Measurements from ENCODE around the gene AMPD2. TPM values are rescaled to one million over a fixed set of nuclear protein-coding genes. Genes with fewer than 3 reads are reported as not detected.

The AMPD2 gene
- total and polyA plus RNA-seq, 2 donors (not counting 3 experiments of a cell fraction or from before 2014, with no cell fraction given), result 69.4 TPM

- CTCF ChIA-PET, result interaction anchor here (1.5 to 15.2 kb wide), 7 partner anchors 15 to 138 kb away, joined by 4 to 565 read pairs (median 8); partner anchors contain the start of genes GNAI3 and GSTM1
- dilution Hi-C loops (cut with MboI; ENCODE audit: extremely low pct_ligation_motif_present, low sequenced_read_pairs), result no loop called here
- no peak overlapping the region for H3K27ac ChIP-seq (ENCODE audit: insufficient read depth, low read depth, low read length)
Measured at GRCh38 chr1:109634771-109635750, 15.4 kb downstream of the AMPD2 start.

More at GRCh38 chr1:109634771-109635750, 15.4 kb downstream of the AMPD2 start:
- Histone ChIP-seq H2AFZ (ENCODE audit: low read depth, low read length) (no peak overlapping the region), H3K9me1 (replicated peaks; ENCODE audit: control insufficient read depth, extremely low read depth, insufficient read depth, low read length) (no peaks in the 10 kb centered on the region), H3K4me1 (ENCODE audit: control insufficient read depth, extremely low read depth, insufficient read depth, low read length) (no peaks in the 10 kb centered on the region), H4K20me1 (replicated peaks; ENCODE audit: control insufficient read depth, extremely low read depth, insufficient read depth, low read length) (no peaks in the 10 kb centered on the region), H3K36me3 (ENCODE audit: control insufficient read depth in 2 of 2, extremely low read depth in 1 of 2, insufficient read depth in 2 of 2, low read length in 2 of 2) (peaks cover 9 to 16% of the 10 kb centered on the region in 2 experiments), H3K79me2 (ENCODE audit: control insufficient read depth, insufficient read depth, low read length) (no peaks in the 10 kb centered on the region), H3K4me3 (replicated peaks in 1 of 3; ENCODE audit: insufficient read depth in 1 of 3, low read depth in 1 of 3, low read length in 3 of 3) (no peak overlapping the region), H3K9me3 (replicated peaks; ENCODE audit: control insufficient read depth, insufficient read depth, low read length) (no peaks in the 10 kb centered on the region), H3K4me2 (ENCODE audit: insufficient read depth, low read length) (no peak overlapping the region), H3K27me3 (ENCODE audit: control insufficient read depth in 2 of 2, insufficient read depth in 2 of 2, low read length in 2 of 2) (no peaks in the 10 kb centered on the region), H3K9ac (replicated peaks; ENCODE audit: extremely low read depth, insufficient read depth, low read length) (no peak overlapping the region)
- TF ChIP-seq FOS (IDR thresholded peaks at IDR 0.05; ENCODE audit: borderline replicate concordance, insufficient read depth, low read length) (no peak), MYC (IDR thresholded peaks at IDR 0.05; ENCODE audit: low read depth, low read length) (no peak), POLR2AphosphoS5 (IDR thresholded peaks at IDR 0.05; ENCODE audit: insufficient read depth, low read depth, low read length) (no peak), GATA2 (IDR thresholded peaks at IDR 0.05; ENCODE audit: insufficient read depth, insufficient read length, low read depth, low read length) (no peak), MAX (IDR thresholded peaks at IDR 0.05; ENCODE audit: insufficient read depth, insufficient read length) (no peak), POLR2A (IDR thresholded peaks at IDR 0.05; ENCODE audit: low read depth, low read length) (no peak), JUN (IDR thresholded peaks at IDR 0.05; ENCODE audit: borderline replicate concordance, insufficient read depth, insufficient read length, low read depth) (no peak), CTCF (IDR thresholded peaks at IDR 0.05; ENCODE audit: extremely low read depth in 1 of 2, insufficient read depth in 1 of 2, low read depth in 1 of 2, low read length in 2 of 2) (no peak), EZH2 (IDR thresholded peaks at IDR 0.05; ENCODE audit: borderline replicate concordance, low read depth, low read length, severe bottlenecking) (no peak)
- BruUV-seq (replicated peaks), result no TSS peak
- no peak for DNase-seq (ENCODE audit: low read depth, low spot score)
- peak; percentile 71 for FAIRE-seq
- intact Hi-C loops (cut with micrococcal nuclease), result no loop called here
- POLR2A ChIA-PET, result no interaction called here
